ENCODE data around the gene PTPRK.

PTPRK gene

DNA sequence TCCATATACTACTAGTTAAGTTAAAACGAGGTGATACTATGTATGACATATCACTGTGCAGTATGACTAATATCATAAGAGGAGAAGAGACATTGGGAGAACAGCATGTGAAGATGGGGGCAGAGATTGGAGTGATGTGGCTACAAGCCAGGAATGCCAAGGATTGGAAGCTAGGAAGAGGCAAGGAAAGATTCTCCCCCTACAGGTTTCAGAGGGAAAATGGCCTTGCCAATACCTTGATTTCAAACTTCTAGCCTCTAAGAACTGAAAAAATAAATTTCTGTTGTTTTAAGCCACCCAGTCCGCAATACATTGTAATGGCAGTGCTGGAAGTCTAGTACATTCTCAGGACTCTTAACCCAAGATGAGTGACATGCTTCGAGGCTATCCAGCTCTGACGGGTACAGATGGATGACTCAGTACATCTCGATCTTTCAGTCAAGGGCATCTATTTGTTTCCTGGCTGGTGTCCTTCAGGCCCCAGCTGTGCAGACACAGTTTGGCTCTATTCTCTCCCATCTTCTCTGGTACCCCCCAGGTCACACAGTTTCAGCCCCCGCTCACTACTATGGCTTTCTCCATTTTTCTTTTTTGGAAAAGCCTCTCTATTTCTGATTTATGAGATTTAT is 564.0 kb downstream of the PTPRK start:
- TF ChIP-seq, protein P1, sequence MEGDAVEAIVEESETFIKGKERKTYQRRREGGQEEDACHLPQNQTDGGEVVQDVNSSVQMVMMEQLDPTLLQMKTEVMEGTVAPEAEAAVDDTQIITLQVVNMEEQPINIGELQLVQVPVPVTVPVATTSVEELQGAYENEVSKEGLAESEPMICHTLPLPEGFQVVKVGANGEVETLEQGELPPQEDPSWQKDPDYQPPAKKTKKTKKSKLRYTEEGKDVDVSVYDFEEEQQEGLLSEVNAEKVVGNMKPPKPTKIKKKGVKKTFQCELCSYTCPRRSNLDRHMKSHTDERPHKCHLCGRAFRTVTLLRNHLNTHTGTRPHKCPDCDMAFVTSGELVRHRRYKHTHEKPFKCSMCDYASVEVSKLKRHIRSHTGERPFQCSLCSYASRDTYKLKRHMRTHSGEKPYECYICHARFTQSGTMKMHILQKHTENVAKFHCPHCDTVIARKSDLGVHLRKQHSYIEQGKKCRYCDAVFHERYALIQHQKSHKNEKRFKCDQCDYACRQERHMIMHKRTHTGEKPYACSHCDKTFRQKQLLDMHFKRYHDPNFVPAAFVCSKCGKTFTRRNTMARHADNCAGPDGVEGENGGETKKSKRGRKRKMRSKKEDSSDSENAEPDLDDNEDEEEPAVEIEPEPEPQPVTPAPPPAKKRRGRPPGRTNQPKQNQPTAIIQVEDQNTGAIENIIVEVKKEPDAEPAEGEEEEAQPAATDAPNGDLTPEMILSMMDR (IDR thresholded peaks at IDR 0.05; ENCODE audit: low read depth, low read length) = no peak
- DNase-seq (ENCODE audit: extremely low read depth, low read depth) = no peak

DNA sequence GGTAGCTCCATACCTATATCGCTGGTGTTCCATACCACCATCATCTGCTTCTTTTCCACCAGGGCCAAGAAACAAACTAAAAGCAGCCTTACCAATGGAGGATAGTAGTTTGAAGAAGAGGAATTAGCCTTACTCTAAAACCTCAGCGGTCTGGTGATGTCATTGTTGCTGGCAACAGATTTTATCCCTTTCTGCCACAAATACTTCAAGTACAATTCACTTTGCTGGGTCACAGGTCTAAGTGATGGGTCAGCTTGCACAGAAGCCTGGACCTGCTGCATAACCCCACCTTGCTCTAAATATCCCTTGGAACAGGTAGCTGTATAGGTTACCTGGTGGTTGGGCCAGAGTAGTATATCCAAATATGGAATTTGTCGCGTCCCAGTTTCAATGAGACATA is 566.3 kb downstream of the PTPRK start:
- TF ChIP-seq, protein P1 (IDR thresholded peaks at IDR 0.05; ENCODE audit: low read depth, low read length) = no peak
- no peak for DNase-seq (ENCODE audit: extremely low read depth, low read depth)

DNA sequence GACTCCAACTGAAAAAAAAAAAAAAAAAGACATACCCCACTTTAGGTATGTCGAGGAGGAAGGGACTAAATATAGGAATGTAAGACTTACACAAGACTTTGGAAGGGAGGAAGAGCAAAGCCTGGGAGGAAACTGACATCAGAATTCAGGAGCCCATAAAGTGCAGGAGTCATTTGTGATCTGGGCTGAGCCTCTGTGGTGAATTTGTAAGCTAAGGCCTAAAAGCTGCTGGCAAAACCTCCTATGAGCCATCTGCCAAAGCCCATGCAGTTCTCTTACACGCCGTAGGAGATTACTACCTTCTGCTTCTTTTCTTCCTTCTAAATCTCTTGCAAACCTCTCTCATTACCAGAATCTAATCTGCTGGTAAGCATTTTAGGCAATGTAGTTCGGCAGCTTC is 567.6 kb downstream of the PTPRK start:
- DNase-seq (ENCODE audit: extremely low read depth, low read depth) = no peak
- TF ChIP-seq, protein P1 (IDR thresholded peaks at IDR 0.05; ENCODE audit: low read depth, low read length) = no peak

DNA sequence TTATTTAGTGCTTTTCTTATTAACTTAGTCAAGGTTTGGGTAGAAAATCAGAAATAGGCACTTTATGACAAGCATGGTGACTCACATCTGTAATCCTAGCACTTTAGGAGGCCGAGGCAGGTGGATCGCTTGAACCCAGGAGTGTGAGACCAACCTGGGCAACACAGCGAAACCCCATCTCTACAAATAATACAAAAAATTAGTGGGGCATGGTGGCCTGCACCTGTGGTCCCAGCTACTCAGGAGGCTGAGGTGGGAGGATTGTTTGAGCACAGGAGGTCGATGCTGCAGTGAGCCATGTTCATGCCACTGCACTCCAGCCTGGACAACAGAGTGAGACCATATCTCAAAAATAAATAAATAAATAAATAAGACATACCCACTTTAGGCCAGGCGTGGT is 568.2 kb downstream of the PTPRK start:
- TF ChIP-seq, protein P1 (IDR thresholded peaks at IDR 0.05; ENCODE audit: low read depth, low read length) = no peak
- DNase-seq (ENCODE audit: extremely low read depth, low read depth) = no peak

DNA sequence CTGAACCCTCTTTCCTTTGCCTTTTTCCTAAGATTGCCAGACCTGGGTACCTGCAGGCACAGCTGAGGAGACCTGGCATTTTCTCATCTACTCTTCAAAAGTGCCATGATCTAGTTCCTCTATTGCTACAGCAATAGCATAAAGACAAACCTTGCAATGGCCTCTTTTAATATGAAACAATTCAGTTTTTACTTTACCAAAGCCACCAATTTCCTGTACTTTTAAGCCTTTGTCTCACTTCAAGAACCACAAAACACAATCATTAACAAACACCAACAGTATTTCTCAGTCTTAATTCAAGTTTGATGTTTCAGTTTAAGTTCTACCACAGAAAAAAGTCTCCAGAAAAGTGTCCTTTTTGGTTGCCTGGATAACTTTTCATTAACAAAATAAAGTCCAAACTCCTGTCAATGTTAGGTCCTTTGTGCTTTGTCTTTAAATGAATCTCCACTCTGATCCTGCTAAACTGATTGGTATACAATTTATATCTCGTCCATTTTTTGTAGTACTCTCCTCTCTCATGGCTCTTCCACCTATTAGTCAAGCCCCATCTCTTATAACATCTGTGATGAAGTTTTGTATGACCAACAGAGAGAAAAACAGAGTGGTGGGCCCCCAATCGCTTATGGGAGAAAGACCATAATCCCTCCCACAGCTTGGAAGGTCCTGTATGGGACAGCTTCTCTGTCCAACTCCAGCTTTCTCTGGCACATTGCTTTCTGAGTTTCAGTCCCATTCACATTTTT is 569.1 kb downstream of the PTPRK start:
- TF ChIP-seq, protein P1 (IDR thresholded peaks at IDR 0.05; ENCODE audit: low read depth, low read length) = no peak
- no peak for DNase-seq (ENCODE audit: extremely low read depth, low read depth)

DNA sequence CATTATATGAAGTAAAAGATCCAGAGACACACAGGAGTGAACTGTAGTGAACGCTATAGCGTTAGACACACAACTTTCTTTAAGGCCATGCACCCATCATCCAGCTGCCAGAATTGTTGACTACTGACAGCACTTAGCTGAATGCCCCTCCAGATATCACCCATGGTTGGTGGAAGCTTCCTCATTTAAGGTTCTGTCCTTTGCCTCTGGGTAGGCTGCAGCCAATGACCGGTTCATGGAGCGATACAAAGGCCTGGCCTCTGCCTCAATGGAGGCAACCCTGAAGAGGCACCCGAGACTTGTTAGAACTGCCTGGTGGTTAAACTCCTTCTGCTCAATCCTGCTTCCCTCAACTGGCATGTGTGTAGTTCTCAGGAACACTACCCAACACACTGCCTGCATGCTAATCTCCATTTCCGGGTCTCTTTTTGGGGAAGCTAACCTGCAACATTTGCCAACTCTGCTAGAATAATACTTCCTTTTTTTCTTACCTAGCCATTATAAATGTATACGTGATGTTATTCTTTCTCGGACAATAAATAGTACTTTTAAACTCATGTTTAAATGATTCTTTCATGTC is 569.7 kb downstream of the PTPRK start:
- no peak for DNase-seq (ENCODE audit: extremely low read depth, low read depth)
- TF ChIP-seq, protein P1 (IDR thresholded peaks at IDR 0.05; ENCODE audit: low read depth, low read length) = no peak

DNA sequence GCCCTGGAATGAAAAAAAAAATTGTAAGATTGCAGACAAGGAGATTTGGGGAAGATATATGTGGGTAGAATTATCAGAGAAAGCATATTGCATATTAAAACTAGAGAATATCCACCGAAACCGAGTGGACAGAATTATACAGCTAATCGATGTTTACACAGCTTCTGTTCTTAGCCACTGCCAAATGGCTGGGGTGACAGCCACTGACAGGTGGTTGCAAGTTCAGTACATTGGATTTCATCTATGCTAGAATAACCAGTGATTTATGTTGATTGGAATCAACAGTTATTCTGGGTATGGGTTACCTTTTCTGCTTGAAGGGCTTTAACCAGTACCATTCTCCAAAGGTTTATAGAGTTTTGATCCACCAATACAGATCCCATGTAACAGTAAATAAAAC is 571.1 kb downstream of the PTPRK start:
- TF ChIP-seq, protein P1 (IDR thresholded peaks at IDR 0.05; ENCODE audit: low read depth, low read length) = no peak
- DNase-seq (ENCODE audit: extremely low read depth, low read depth) = no peak

Data from AG09319 (cell line).